Keratinocyte (primary cell): ENCODE data around the gene IFNG-AS1. TPM values are rescaled to one million over a fixed set of nuclear protein-coding genes. Genes with fewer than 3 reads are reported as not detected.

Source experiments
- DNase-seq: peaks from one replicate; pipeline ENCODE4 v3.0.0-alpha.2; 2011; ENCODE audit warnings: low read depth, missing footprints, low spot score
- FAIRE-seq: peaks from 2 replicates; lab custom pipeline; 2011; peaks lifted over from hg19 to GRCh38; lab: Jason Lieb, UNC
- H2AFZ ChIP-seq: 2 replicates; pipeline ENCODE4 v1.6.0; 2012; ENCODE audit warnings: low read length, control low read depth, inconsistent platforms; ENCODE audit not compliant: control insufficient read depth
- H3K27ac ChIP-seq: 2 replicates; pipeline ENCODE4 v1.5.1; 2011; ENCODE audit warnings: low read length; ENCODE audit not compliant: control insufficient read depth, insufficient read depth
- H3K27me3 ChIP-seq: 3 replicates; pipeline ENCODE4 v1.6.0; 2011; ENCODE audit warnings: low read length; ENCODE audit not compliant: control insufficient read depth, insufficient read depth; ENCODE audit errors: extremely low read depth
- H3K36me3 ChIP-seq, 2 experiments: 2 replicates in 1 of 2; 3 replicates in 1 of 2; pipeline ENCODE4 v1.5.1; 2011; ENCODE audit warnings: low read length in 2 of 2, mild to moderate bottlenecking in 1 of 2; ENCODE audit not compliant: control insufficient read depth in 2 of 2, insufficient read depth in 2 of 2; ENCODE audit errors: extremely low read depth in 1 of 2
- H3K4me1 ChIP-seq: 3 replicates; pipeline ENCODE4 v1.5.1; 2011; ENCODE audit warnings: low read length; ENCODE audit not compliant: control insufficient read depth, insufficient read depth; ENCODE audit errors: extremely low read depth
- H3K4me2 ChIP-seq: 3 replicates; pipeline ENCODE4 v1.6.0; 2011; ENCODE audit warnings: low read depth, low read length; ENCODE audit not compliant: control insufficient read depth, insufficient read depth; ENCODE audit errors: extremely low read depth
- H3K4me3 ChIP-seq, 3 experiments: fragments of 200-600 bp in 1 of 3; sonication (generic) in 1 of 3; 2 replicates in 2 of 3; 3 replicates in 1 of 3; pipeline ENCODE4 v1.5.1; 2011 to 2016; ENCODE audit warnings: low read length in 3 of 3, mild to moderate bottlenecking in 3 of 3, control low read depth in 2 of 3, inconsistent platforms in 1 of 3, low read depth in 1 of 3, mixed read lengths in 1 of 3, mixed run types in 1 of 3, moderate library complexity in 1 of 3; ENCODE audit not compliant: control insufficient read depth in 2 of 3, insufficient read depth in 2 of 3; ENCODE audit errors: extremely low read depth in 1 of 3
- H3K79me2 ChIP-seq: 2 replicates; pipeline ENCODE4 v1.6.0; 2012; ENCODE audit warnings: low read length; ENCODE audit not compliant: control insufficient read depth, insufficient read depth
- H3K9ac ChIP-seq: 3 replicates; pipeline ENCODE4 v1.6.0; 2011; ENCODE audit warnings: low read length; ENCODE audit not compliant: control insufficient read depth, insufficient read depth; ENCODE audit errors: extremely low read depth
- H3K9me1 ChIP-seq: 3 replicates; pipeline ENCODE4 v1.6.0; 2011; ENCODE audit warnings: low read length; ENCODE audit not compliant: control insufficient read depth, insufficient read depth; ENCODE audit errors: extremely low read depth
- H3K9me3 ChIP-seq: 2 replicates; pipeline ENCODE4 v1.5.1; 2012; ENCODE audit warnings: low read depth, low read length; ENCODE audit not compliant: control insufficient read depth
- H4K20me1 ChIP-seq: 3 replicates; pipeline ENCODE4 v1.6.0; 2011; ENCODE audit warnings: low read length; ENCODE audit not compliant: control insufficient read depth, insufficient read depth; ENCODE audit errors: extremely low read depth
- CTCF ChIP-seq, 3 experiments: IDR thresholded peaks in 1 of 3; conservative IDR thresholded peaks in 1 of 3; optimal IDR thresholded peaks in 1 of 3; 2 replicates in 2 of 3; 3 replicates in 1 of 3; pipeline versions ENCODE3 to v1.5.1; 2011; ENCODE audit warnings: low read length in 3 of 3, mild to moderate bottlenecking in 3 of 3, moderate library complexity in 2 of 3, control low read depth in 1 of 3, inconsistent platforms in 1 of 3; ENCODE audit not compliant: insufficient read depth in 2 of 3; ENCODE audit errors: extremely low read depth in 1 of 3
- EZH2 ChIP-seq: IDR thresholded peaks from one replicate; pipeline ENCODE4 v1.6.1; 2012; ENCODE audit warnings: inconsistent platforms, mild to moderate bottlenecking, low read length, moderate library complexity
- dilution Hi-C: fragments of 300-500 bp; cut with MboI; formaldehyde crosslinking; loops from one replicate; pipeline ENCODE4 v1.7.0; 2020; ENCODE audit warnings: low sequenced_read_pairs; ENCODE audit not compliant: extremely low pct_ligation_motif_present
- polyA plus RNA-seq, 5 experiments: library from polyadenylated mRNA; depleted of rRNA in 3 of 5; stranded (reverse) in 3 of 5; stranded (forward) in 1 of 5; unstranded in 1 of 5; fragments of >200 nt; gene quantifications; 1 replicate in 1 of 5; 2 replicates in 3 of 5; 3 replicates in 1 of 5; pipeline versions ENCODE4 v1.2.1 to v1.2.3, GENCODE V29; 2011 to 2012; ENCODE audit warnings: missing spikeins in 2 of 5, low read depth in 1 of 5, low replicate concordance in 1 of 5

IFNG-AS1 gene
- polyA plus RNA-seq, 1 donor (not counting 4 experiments of a cell fraction or from before 2014, with no cell fraction given) = not detected

GRCh38 chr12:68011882-68012207, 22.6 kb downstream of the IFNG-AS1 start:
- H3K4me1 ChIP-seq = no peaks in the 10 kb centered on the region
- H3K27ac ChIP-seq = no peak overlapping the region
- FAIRE-seq (no peak), DNase-seq (no peak)
- no peaks in the 10 kb centered on the region for H3K9me3 ChIP-seq
- H3K9ac ChIP-seq = no peak overlapping the region
- no peaks in the 10 kb centered on the region for H4K20me1 ChIP-seq
- no peak overlapping the region for H3K4me2 ChIP-seq
- no peaks in the 10 kb centered on the region for H3K79me2 ChIP-seq
- TF ChIP-seq EZH2 (no peak), CTCF (optimal IDR thresholded peaks at IDR 0.05 in 1 of 3, IDR thresholded peaks at IDR 0.05 in 1 of 3, conservative IDR thresholded peaks at IDR 0.05 in 1 of 3; ENCODE audit: extremely low read depth in 1 of 3, insufficient read depth in 2 of 3, low read length in 3 of 3) (no peak)
- no peak overlapping the region for H2AFZ ChIP-seq
- H3K9me1 ChIP-seq = no peaks in the 10 kb centered on the region
- H3K27me3 ChIP-seq = peaks cover 3% of the 10 kb centered on the region
- H3K4me3 ChIP-seq = no peak overlapping the region
- no peaks in the 10 kb centered on the region for H3K36me3 ChIP-seq
- dilution Hi-C loops = no loop called here

GRCh38 chr12:68012712-68013111, 23.5 kb downstream of the IFNG-AS1 start:
- peaks cover 3% of the 10 kb centered on the region for H3K27me3 ChIP-seq
- H3K27ac ChIP-seq = no peak overlapping the region
- H2AFZ ChIP-seq = no peak overlapping the region
- H3K4me1 ChIP-seq = no peaks in the 10 kb centered on the region
- dilution Hi-C loops = no loop called here
- no peaks in the 10 kb centered on the region for H3K79me2 ChIP-seq
- H3K9me1 ChIP-seq = no peaks in the 10 kb centered on the region
- no peak overlapping the region for H3K4me3 ChIP-seq
- H3K4me2 ChIP-seq = no peak overlapping the region
- H3K36me3 ChIP-seq = no peaks in the 10 kb centered on the region
- TF ChIP-seq CTCF (optimal IDR thresholded peaks at IDR 0.05 in 1 of 3, IDR thresholded peaks at IDR 0.05 in 1 of 3, conservative IDR thresholded peaks at IDR 0.05 in 1 of 3; ENCODE audit: extremely low read depth in 1 of 3, insufficient read depth in 2 of 3, low read length in 3 of 3) = no peak
- TF ChIP-seq EZH2 = no peak
- DNase-seq (no peak), FAIRE-seq (no peak)
- H3K9ac ChIP-seq = no peak overlapping the region
- no peaks in the 10 kb centered on the region for H3K9me3 ChIP-seq
- no peaks in the 10 kb centered on the region for H4K20me1 ChIP-seq
